ENCODE measurements around the gene SMIM14.

GRCh38 chr4:39571054-39571453, 67.6 kb downstream of the SMIM14 start:
- TF ChIP-seq CTCF (IDR thresholded peaks at IDR 0.05; ENCODE audit: control extremely low read depth in 1 of 3, insufficient read depth in 1 of 3, low read depth in 1 of 3, low read length in 3 of 3) (no peak), E2F6 (IDR thresholded peaks at IDR 0.05) (no peak), POLR2A (IDR thresholded peaks at IDR 0.05; ENCODE audit: control extremely low read depth in 1 of 2, low read depth in 2 of 2, low read length in 2 of 2) (no peak), EZH2 (IDR thresholded peaks at IDR 0.05; ENCODE audit: low read depth, low read length, severe bottlenecking) (no peak), POLR2AphosphoS5 (IDR thresholded peaks at IDR 0.05; ENCODE audit: low read depth, low read length) (no peak), EP300 (IDR thresholded peaks at IDR 0.05; ENCODE audit: borderline replicate concordance in 1 of 2, low read depth in 2 of 2, low read length in 2 of 2) (no peak), MAX (IDR thresholded peaks at IDR 0.05) (no peak), FOSL1 (IDR thresholded peaks at IDR 0.05; ENCODE audit: insufficient read depth, low read depth, low read length) (no peak), TAF1 (IDR thresholded peaks at IDR 0.05; ENCODE audit: low read depth, low read length) (no peak), YY1 (IDR thresholded peaks at IDR 0.05; ENCODE audit: low read depth, low read length) (no peak), KDM1A (IDR thresholded peaks at IDR 0.05; ENCODE audit: borderline replicate concordance, low read length) (no peak), SP4 (IDR thresholded peaks at IDR 0.05; ENCODE audit: low read length) (no peak), HDAC6 (IDR thresholded peaks at IDR 0.05; ENCODE audit: low read depth, low read length) (no peak), SRF (IDR thresholded peaks at IDR 0.05; ENCODE audit: low read depth, low read length) (no peak)
